ENCODE measurements around the gene MRPS18B. TPM values are rescaled to one million over a fixed set of nuclear protein-coding genes. Genes with fewer than 3 reads are reported as not detected.
A peak's percentile ranks its signal among the peaks of the same experiment; 100 is the strongest.

MRPS18B gene
- total RNA-seq, 2 donors from 2014 or later = 23.6 to 27.3 TPM

DNA sequence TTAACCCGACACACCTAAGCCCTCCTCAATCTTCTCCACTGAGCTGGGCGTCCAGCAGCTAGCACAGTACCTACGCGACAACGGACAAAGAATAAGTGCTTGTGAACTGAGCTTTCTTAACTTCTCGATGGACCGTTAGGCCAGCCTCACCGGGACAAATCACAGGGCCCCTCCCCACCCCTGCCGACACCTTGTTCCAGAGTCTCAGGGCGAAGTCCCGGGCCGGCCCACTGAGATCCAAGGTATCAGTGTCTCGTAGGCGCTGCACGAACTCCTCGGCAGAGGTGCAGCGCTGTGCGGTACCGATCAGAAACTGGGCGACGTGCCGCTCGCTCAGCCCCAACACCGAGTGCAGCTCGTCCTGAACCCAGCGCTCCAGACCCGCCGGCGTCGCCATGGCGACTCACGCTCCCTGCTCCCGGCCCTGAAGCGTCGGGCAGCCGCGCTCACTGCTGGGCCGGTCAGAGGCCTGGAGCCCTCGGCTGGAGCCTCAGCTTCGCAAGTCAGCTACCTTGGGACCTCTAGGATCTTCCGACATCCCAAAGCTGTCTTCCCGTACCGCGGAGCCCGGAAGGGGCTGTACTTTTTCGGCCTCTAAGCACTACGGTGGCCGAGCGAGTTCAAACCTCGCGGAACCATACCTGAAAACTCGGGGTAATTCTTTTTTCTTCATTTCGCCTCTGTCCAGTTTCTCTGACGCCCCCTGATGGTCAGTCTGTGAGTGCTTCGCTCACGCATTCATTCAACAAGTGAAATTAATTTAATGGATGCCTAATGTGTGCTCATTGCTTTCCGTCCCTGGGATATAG lies 55.0 kb downstream of the MRPS18B start, which contains the start of gene DHX16:
DHX16 (minus strand) TSS at position 562 of the 809 bp plus-strand sequence; CDS start at position 397, 165 bp downstream.
- Histone ChIP-seq H3K4me3 (peak within 1 kb of the TSS; percentile 84), H3K36me3 (peaks cover 31% of the 10 kb centered on the region), H3K9me3 (no peaks in the 10 kb centered on the region), H3K27me3 (replicated peaks; ENCODE audit: insufficient read depth) (no peaks in the 10 kb centered on the region), H3K4me1 (ENCODE audit: control insufficient read depth in 1 of 2, low read depth in 2 of 2) (peaks cover 9 to 22% of the 10 kb centered on the region in 2 donors), H3K27ac (peak within 1 kb of the TSS; percentile 61 to 69)
- DNase-seq (ENCODE audit: low spot score) (peak; percentile 91), ATAC-seq (ENCODE audit: insufficient number of reproducible peaks, low FRiP score, low read depth) (peak; percentile 62)
- TF ChIP-seq, protein P1, sequence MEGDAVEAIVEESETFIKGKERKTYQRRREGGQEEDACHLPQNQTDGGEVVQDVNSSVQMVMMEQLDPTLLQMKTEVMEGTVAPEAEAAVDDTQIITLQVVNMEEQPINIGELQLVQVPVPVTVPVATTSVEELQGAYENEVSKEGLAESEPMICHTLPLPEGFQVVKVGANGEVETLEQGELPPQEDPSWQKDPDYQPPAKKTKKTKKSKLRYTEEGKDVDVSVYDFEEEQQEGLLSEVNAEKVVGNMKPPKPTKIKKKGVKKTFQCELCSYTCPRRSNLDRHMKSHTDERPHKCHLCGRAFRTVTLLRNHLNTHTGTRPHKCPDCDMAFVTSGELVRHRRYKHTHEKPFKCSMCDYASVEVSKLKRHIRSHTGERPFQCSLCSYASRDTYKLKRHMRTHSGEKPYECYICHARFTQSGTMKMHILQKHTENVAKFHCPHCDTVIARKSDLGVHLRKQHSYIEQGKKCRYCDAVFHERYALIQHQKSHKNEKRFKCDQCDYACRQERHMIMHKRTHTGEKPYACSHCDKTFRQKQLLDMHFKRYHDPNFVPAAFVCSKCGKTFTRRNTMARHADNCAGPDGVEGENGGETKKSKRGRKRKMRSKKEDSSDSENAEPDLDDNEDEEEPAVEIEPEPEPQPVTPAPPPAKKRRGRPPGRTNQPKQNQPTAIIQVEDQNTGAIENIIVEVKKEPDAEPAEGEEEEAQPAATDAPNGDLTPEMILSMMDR (IDR thresholded peaks at IDR 0.05) = peak; percentile 81

Other genes with a start within 250 kb of the MRPS18B start
- 100 to 1,000 TPM; 507 to 602 TPM for gene HLA-E, start 128.3 kb upstream of the MRPS18B start, total RNA-seq
- gene GNL1, start 61.4 kb upstream of the MRPS18B start, total RNA-seq = 10 to 100 TPM; 32.9 to 39.0 TPM
- 10 to 100 TPM in 1 of 2 donors, 1 to 10 TPM in 1; 4.2 to 10.4 TPM for gene PRR3, start 60.5 kb upstream of the MRPS18B start, total RNA-seq
- 10 to 100 TPM; 24.2 to 52.1 TPM for gene ABCF1, start 46.4 kb upstream of the MRPS18B start, total RNA-seq
- gene PPP1R10, start 597 bp upstream of the MRPS18B start, total RNA-seq = 10 to 100 TPM; 28.7 to 43.1 TPM
- 10 to 100 TPM in 1 of 2 donors, 1 to 10 TPM in 1; 4.1 to 12.2 TPM for gene ATAT1, start 9.0 kb downstream of the MRPS18B start, total RNA-seq
- 10 to 100 TPM; 17.1 to 30.3 TPM for gene C6orf136, start 29.3 kb downstream of the MRPS18B start, total RNA-seq
- 10 to 100 TPM; 27.4 to 55.2 TPM for gene DHX16, start 55.2 kb downstream of the MRPS18B start, total RNA-seq
- gene PPP1R18, start 68.8 kb downstream of the MRPS18B start, total RNA-seq = 10 to 100 TPM; 65.7 to 88.2 TPM
- gene NRM, start 73.1 kb downstream of the MRPS18B start, total RNA-seq = 10 to 100 TPM in 1 of 2 donors, 1 to 10 TPM in 1; 2.3 to 17.1 TPM
- 10 to 100 TPM; 16.6 to 22.6 TPM for gene MDC1, start 99.4 kb downstream of the MRPS18B start, total RNA-seq
- gene TUBB, start 102.5 kb downstream of the MRPS18B start, total RNA-seq = 100 to 1,000 TPM; 172 to 243 TPM
- gene FLOT1, start 124.8 kb downstream of the MRPS18B start, total RNA-seq = 100 to 1,000 TPM; 135 to 177 TPM
- 10 to 100 TPM; 43.5 to 43.8 TPM for gene IER3, start 126.7 kb downstream of the MRPS18B start, total RNA-seq

Data from thoracic aorta (tissue), 2 donors.